GM15510 (cell line): ENCODE data around the gene ZNF200.

ENCODE experiments used
- POLR2A ChIP-seq: IDR thresholded peaks from 3 replicates; pipeline ENCODE4 v1.6.1; 2011; ENCODE audit warnings: borderline replicate concordance; ENCODE audit not compliant: insufficient read length; ENCODE audit errors: extremely low read depth

Gene ZNF200

DNA sequence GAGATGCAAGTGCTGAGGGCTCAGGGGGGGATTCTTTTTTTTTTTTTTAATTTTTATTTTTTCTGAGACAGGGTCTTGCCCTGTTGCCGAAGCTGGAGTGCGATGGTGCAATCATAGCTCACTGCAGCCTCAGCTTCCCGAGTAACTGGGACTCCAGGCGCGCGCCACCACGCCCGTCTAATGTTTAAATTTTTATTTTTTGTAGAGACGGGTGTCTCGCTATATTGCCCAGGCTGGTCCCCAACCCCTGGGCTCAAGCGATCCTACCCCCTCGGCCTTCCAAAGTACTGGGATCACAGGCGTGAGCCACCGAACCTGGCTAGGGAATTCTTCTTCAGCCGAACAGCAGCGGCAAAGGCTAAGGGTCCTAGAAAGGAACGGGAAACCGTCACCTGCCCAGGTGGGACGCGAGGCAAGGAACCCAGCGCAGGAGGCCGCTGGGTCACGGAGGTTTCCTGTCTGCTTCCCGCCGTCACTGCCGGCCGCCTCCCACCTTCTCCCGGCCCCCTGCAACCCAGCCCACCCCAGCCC is 60.3 kb downstream of the ZNF200 start:
- TF ChIP-seq POLR2A: no peak

DNA sequence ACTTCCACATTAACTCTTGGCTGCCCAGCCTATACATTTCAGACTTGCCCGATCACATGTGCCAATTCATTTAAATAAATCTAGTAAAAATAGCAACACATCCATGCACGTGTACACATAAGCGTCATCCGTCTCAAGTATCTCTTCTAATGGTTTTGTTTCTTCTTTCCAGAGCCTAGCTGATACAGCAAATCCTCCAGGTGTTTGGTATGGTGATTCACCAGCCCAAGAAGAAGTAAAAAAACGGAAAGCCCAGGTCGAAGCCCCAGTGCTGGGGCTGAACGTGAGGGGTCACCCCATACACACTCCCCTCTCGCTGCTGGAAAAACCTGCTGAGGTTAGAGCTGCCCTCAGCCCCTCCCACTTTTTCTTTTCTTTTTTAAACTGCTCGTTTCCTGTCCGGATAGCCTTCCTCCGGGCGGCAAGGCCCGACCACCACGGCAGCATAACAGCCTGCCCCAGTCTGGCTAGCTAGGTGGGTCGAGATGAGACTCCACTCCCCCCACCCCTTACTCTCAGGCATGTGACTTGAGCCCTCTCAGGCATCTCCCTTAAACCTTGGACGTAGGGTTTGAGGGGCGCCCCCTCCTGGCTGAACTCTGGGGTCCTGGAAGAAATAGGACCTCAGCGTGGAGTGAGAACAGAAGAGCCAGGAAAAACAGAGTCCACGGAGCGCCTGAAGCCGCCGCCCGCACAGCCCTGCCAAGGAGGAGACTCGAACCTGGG is 60.9 kb downstream of the ZNF200 start:
- no peak for TF ChIP-seq POLR2A
